ENCODE data around the gene GRIFIN.

GRCh38 chr7:2479276-2480069 is 3.3 kb upstream of the GRIFIN start:
- no peak for TF ChIP-seq CTCF (conservative IDR thresholded peaks at IDR 0.05; ENCODE audit: low read depth, low read length)
- no peak for TF ChIP-seq EZH2 (IDR thresholded peaks at IDR 0.05; ENCODE audit: low read length, unreplicated experiment)
- no peak for TF ChIP-seq EZH2phosphoT487 (IDR thresholded peaks at IDR 0.05; ENCODE audit: borderline replicate concordance, low read length)

Measured in PC-3 (cell line).